Measurements from ENCODE around the gene DAB1. TPM values are rescaled to one million over a fixed set of nuclear protein-coding genes. Genes with fewer than 3 reads are reported as not detected.

Gene DAB1
- total and polyA plus RNA-seq, 8 donors: 0.04 to 1.4 (median 0.39) TPM

DNA sequence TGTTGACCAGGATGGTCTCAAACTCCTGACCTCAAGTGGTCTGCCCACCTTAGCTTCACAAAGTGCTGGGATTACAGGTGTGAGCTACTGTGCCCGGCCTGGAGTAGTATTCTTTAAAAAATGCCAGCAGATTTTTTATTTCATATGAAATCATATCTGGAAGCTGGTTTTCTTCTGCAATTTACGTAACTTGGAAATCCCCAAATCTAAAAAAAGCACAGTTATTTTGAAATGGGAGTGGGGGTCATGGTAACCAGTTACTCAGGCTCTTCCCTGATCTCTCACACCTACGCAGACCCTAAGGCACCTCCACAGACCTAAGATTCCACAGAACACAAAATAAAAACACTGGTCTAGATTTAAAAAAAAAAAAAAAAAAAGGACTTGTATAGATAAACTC, 219.8 kb downstream of the DAB1 start:
- no peaks in the 10 kb centered on the region for H3K9me3 ChIP-seq
- DNase-seq: no peak
- intact Hi-C loops (cut with DNase I): no loop called here
- TF ChIP-seq, protein P1, sequence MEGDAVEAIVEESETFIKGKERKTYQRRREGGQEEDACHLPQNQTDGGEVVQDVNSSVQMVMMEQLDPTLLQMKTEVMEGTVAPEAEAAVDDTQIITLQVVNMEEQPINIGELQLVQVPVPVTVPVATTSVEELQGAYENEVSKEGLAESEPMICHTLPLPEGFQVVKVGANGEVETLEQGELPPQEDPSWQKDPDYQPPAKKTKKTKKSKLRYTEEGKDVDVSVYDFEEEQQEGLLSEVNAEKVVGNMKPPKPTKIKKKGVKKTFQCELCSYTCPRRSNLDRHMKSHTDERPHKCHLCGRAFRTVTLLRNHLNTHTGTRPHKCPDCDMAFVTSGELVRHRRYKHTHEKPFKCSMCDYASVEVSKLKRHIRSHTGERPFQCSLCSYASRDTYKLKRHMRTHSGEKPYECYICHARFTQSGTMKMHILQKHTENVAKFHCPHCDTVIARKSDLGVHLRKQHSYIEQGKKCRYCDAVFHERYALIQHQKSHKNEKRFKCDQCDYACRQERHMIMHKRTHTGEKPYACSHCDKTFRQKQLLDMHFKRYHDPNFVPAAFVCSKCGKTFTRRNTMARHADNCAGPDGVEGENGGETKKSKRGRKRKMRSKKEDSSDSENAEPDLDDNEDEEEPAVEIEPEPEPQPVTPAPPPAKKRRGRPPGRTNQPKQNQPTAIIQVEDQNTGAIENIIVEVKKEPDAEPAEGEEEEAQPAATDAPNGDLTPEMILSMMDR (IDR thresholded peaks at IDR 0.05): no peak
- no peak overlapping the region for H3K27ac ChIP-seq
- ATAC-seq: no peak
- 84 to 94% methylated on average over 3 of the region's 3 CpGs for WGBS, 2 donors
- H3K4me3 ChIP-seq: no peak overlapping the region
- no peaks in the 10 kb centered on the region for H3K36me3 ChIP-seq
- FAIRE-seq: no peak
- no peaks in the 10 kb centered on the region for H3K4me1 ChIP-seq
- no peaks in the 10 kb centered on the region for H3K27me3 ChIP-seq

DNA sequence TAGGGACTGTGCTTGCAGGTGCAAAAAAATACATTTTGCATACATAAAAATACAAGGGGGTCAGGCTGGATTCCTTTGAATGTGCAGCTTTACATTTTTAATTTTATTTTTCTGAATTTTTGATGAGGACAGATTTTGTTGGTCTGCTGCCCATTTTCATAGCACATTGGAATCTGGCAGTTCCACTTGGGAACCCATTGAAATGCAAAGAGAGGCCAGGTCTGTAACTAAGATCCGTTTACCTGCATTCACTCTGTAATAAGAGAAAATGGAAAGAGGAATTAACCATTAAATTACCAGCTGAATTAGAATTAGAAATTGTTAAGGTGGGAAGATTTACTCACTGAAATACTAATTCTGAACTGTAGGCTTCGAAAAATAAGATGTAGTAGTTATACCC, 221.6 kb downstream of the DAB1 start:
- ATAC-seq (no peak), DNase-seq (no peak), FAIRE-seq (no peak)
- WGBS, 2 donors: 52 to 58% methylated on average over 2 of the region's 2 CpGs
- Histone ChIP-seq H3K4me3 (no peak overlapping the region), H3K27ac (no peak overlapping the region), H3K36me3 (no peaks in the 10 kb centered on the region), H3K4me1 (no peaks in the 10 kb centered on the region), H3K9me3 (no peaks in the 10 kb centered on the region), H3K27me3 (no peaks in the 10 kb centered on the region)
- TF ChIP-seq, protein P1 (IDR thresholded peaks at IDR 0.05): no peak
- intact Hi-C loops (cut with DNase I): no loop called here

DNA sequence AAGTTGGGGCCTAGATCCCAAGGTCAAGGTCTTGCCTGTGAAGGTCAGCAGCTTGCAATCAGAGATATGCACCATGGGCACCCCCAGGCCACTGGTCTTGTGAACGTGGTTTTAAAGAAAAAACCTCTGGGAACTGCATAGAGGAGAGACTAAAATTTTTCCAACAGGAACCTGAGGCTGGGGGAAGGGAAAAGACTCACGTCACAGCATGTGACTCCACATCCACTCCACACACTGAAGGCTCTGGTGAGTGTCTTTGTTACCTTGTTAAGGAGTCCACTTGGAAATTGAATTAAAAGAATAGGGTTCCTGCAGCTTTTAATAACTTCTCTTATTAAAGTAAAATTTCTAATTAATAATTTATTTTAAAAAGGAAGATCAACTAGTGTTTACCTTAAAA, 224.9 kb downstream of the DAB1 start:
- TF ChIP-seq, protein P1 (IDR thresholded peaks at IDR 0.05): no peak
- Histone ChIP-seq H3K9me3 (no peaks in the 10 kb centered on the region), H3K27me3 (no peaks in the 10 kb centered on the region), H3K4me3 (no peak overlapping the region), H3K4me1 (no peaks in the 10 kb centered on the region), H3K36me3 (no peaks in the 10 kb centered on the region), H3K27ac (no peak overlapping the region)
- intact Hi-C loops (cut with DNase I): no loop called here
- no peak for FAIRE-seq
- no peak for ATAC-seq
- no peak for DNase-seq
- 57 to 63% methylated on average over 2 of the region's 2 CpGs for WGBS, 2 donors

DNA sequence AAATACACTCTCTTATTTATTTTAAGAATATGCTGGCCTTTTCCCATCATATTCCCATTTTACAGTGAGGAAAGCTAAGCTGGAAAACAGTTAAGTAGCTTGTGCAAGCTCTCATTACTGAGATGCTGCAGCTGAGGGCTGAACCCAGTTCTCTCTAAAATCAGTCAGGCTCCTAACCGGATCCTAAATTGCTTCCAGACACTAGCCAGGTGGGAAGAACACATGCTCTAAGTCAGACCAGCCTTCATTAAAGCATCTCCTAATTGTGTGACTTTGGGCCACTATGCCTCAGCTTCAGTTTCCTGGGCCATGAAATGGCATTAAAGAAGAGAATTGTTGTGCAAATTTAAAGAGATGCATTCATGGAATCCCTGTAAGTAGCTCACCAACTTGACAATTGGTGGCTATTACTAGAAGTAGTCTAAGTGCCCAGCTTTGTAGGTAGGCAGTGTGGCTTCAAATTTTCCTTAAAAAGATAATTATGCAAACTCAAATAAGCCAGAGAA, 228.4 kb downstream of the DAB1 start:
- DNase-seq (no peak), ATAC-seq (no peak), FAIRE-seq (no peak)
- Histone ChIP-seq H3K27me3 (no peaks in the 10 kb centered on the region), H3K4me1 (no peaks in the 10 kb centered on the region), H3K36me3 (no peaks in the 10 kb centered on the region), H3K27ac (no peak overlapping the region), H3K9me3 (no peaks in the 10 kb centered on the region), H3K4me3 (no peak overlapping the region)
- TF ChIP-seq, protein P1 (IDR thresholded peaks at IDR 0.05): no peak
- 49 to 72% methylated on average over 1 of the region's 1 CpG for WGBS, 2 donors
- intact Hi-C loops (cut with DNase I): no loop called here

DNA sequence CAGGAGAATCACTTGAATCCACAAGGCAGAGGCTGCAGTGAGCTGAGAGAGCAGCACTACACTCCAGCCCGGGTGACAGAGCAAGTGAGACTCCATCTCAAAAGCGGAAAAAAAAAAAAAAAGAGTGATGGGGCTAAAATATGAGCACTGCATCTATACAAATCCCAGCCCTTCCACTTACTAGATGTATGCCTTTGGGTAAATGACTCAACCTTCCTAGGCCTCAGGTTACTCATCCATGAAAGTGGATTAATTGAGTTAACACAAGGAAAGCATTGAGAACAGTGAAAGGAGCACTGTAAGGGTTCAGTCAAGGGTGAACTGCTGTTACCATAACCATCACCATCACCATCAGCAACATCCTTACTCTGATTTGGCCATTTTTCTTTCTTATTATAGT, 231.6 kb downstream of the DAB1 start:
- Histone ChIP-seq H3K9me3 (no peaks in the 10 kb centered on the region), H3K4me1 (no peaks in the 10 kb centered on the region), H3K27ac (no peak overlapping the region), H3K4me3 (no peak overlapping the region), H3K27me3 (no peaks in the 10 kb centered on the region), H3K36me3 (no peaks in the 10 kb centered on the region)
- TF ChIP-seq, protein P1 (IDR thresholded peaks at IDR 0.05): no peak
- intact Hi-C loops (cut with DNase I): no loop called here
- FAIRE-seq (no peak), DNase-seq (no peak), ATAC-seq (no peak)
- 78 to 94% methylated on average over 2 of the region's 2 CpGs for WGBS, 2 donors

Data from pancreas (tissue), 10 donors.